ENCODE results near the gene PARD3.
A peak's percentile ranks its signal among the peaks of the same experiment; 100 is the strongest.
"Not testable (repeated sequence)": the region's sequence is repeated elsewhere in the genome, so short reads cannot be mapped to it uniquely, and the experiment has no call there.

Gene PARD3

DNA sequence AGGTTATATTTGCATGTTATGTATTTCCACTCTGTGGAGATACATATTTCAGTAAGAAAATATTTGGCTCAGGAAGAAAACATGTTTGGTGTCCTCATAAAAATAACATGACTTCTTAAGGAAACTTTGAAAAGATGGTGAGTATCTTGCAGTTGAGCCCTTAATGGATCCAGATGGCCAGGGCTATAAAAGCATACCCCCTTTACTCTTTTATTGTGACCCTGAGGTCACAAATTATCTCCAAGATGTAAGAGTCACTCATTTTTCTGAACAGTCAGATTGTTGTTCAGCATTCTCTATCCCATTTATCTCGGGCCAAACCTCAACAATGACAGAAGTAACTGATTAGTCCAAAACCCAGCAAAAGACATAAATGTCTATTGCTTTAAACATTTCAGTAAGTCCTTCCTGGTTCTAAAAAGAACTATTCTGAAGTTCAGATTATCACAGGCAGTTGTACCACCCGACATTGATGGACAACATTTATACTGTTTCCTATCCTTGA lies 539.4 kb downstream of the PARD3 start:
- DNase-seq = no peak

DNA sequence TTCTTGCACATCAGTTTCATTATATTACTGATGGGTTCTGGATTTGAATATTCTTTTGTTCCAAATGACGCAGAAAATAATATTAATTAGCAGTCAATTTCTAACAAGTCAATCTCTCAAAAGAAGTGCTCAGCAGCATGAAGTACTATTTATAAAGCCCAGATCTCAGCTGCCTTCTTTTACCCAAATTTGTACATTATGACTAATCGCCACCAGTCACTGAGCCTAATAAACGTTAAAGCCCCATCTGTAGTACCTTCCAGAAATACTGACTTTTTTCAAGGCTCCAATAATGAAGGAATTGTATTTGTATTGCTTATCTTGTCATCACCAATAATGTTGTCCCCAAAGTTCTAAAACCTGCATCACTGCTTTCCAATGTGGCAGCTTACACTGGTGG lies 540.2 kb downstream of the PARD3 start:
- no peak for DNase-seq

- DNase-seq = no peak
Observed at GRCh38 chr10:34273340-34273739, 541.8 kb downstream of the PARD3 start.

- DNase-seq = no peak
Observed at GRCh38 chr10:34272316-34272715, 542.8 kb downstream of the PARD3 start.

DNA sequence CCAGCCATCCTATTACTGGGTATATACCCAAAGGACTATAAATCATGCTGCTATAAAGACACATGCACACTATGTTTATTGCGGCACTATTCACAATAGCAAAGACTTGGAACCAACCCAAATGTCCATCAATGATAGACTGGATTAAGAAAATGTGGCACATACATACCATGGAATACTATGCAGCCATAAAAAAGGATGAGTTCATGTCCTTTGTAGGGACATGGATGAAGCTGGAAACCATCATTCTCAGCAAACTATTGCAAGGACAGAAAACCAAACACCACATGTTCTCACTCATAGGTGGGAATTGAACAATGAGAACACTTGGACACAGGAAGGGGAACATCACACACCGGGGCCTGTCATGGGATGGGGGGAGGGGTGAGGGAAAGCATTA lies 546.7 kb downstream of the PARD3 start:
- not testable (repeated sequence) for DNase-seq

- no peak for DNase-seq
Observed at GRCh38 chr10:34262985-34263384, 552.1 kb downstream of the PARD3 start.

- no peak for DNase-seq
Observed at GRCh38 chr10:34260904-34261303, 554.2 kb downstream of the PARD3 start.

- no peak for DNase-seq
Observed at GRCh38 chr10:34256216-34256615, 558.9 kb downstream of the PARD3 start.

GRCh38 chr10:34255035-34255434 lies 560.1 kb downstream of the PARD3 start:
- DNase-seq = no peak

DNA sequence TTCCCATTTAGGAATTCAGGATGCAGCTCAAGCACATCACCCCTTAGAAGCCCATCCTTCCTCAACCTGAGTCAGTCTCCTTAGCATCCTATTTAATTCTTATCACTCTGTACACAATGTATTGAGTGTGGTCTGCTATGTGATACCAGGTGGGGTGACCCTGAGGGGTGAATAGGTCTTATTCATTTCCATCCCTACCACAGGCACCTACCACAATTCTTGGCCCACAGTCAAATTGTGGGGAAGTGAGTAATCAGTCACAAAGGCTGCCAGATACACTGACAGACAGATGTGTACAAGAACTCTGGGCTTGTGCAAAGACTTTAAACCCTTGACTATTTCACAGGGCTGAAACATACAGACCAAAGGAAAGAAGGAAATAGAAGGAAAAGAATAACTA lies 560.5 kb downstream of the PARD3 start:
- DNase-seq = peak; percentile 16

GRCh38 chr10:34252111-34252510 lies 563.0 kb downstream of the PARD3 start:
- peak; percentile 14 for DNase-seq

DNA sequence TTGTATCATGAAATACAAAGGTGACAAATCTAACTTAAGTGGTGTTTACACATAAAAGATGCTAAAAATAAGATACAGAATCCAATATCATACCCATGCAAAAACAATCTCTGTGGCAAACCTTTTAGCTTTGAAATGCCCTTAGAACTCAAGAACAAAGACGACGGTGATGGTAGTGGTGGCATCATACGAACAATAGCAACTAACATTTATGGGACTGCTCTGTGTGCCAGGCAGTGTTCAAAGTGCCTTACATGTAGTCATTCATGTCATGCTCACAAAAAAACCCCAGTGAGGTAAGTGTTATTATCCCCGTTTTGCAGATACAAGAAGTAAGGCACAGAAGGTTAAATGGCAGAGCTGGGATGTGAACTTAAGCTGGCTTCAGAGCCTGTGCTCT lies 563.9 kb downstream of the PARD3 start:
- no peak for DNase-seq

GRCh38 chr10:34250722-34251121 lies 564.4 kb downstream of the PARD3 start:
- DNase-seq = no peak

DNA sequence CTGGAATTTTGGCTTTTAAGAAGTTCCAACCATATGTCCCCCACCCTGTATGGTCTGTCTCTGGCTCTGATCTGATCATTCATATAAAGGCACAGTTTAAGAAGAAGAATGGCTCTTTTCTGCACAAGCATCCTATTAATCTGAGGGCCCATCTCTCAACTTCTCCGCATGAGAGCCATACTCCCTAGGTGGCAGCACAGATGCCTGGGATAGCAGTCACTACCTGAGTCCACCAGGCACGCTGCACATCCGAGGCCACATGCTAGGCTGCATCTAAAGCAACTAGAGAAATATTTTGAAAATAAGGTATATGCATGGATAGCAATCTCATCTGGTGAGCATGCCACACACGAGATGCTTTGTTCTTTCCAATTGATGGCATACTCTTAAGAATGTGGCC lies 565.5 kb downstream of the PARD3 start:
- peak; percentile 22 for DNase-seq

- no peak for DNase-seq
Observed at GRCh38 chr10:34247560-34247959, 567.5 kb downstream of the PARD3 start.

DNA sequence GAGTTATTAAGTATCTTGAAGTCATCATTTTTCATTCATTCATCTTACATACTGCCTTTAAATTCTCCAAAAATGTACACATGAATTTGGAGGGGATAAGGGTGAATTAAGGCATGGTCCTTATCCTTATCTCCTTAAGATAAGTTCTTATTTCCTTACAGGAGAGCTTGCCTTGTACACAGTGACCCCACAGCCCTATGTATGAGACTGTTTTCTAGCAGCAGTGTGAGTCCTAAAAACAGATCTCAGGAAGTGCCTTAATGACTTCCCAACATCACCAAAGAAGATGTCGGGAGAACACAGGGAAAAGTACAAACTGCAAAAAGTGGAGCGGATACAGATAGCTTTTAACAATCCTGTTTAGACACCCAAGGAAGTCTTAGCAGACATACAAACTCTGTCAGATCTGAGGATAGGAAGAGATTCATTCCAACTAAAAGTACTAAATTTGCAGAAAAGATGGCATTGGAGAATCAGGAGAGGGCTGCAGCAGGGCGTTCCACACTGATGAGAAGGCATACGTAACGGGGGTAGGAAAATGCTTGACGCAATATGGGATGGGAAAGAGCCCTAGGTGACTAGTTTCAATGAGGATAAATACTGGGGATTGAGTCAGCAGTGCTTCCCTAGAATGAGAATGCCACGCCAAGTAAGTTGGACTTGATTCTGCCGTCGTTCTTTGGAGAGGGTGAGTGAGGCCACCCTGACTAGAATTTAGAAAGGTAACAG lies 570.2 kb downstream of the PARD3 start:
- no peak for DNase-seq

- DNase-seq = no peak
Observed at GRCh38 chr10:34241226-34242000, 573.7 kb downstream of the PARD3 start.

DNA sequence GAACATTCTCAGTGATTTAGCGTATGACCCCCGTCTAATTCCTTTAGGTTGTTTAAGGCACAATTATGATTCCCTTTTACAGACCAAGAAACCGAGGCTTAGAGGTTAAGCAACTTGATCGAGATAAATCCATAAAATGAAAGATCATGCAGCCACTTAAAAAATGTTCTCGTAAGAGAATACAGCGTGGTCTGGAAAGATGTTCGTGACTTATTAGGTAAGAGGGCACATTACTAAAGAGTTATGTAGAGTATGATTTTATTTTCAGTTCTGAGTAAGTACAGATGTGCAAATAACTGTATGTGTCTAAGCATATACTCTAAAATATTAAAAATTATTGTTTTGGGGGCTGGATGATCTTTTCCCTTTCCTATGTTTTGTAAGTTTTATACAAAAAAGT lies 575.1 kb downstream of the PARD3 start:
- no peak for DNase-seq

GRCh38 chr10:34237898-34238455 lies 577.1 kb downstream of the PARD3 start:
- no peak for DNase-seq

DNA sequence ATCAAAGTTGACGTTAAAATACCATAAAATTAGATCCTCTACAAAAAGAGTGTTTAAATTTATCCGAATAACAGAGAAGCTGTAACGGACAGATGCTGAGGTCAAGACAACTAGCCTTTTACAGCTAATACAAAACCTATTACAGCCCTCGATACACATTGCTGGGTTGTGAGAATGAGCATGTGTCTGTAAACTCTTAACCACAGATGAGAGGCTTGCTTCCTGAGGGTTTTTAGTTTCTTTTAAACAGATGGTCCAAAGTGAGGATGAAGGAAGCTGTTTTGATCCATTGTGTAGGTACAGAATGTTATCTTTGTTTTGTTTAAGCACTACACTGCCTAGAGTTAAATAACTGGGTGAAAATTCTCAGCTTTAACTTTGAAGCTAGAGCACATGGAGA lies 578.2 kb downstream of the PARD3 start:
- DNase-seq = no peak

DNA sequence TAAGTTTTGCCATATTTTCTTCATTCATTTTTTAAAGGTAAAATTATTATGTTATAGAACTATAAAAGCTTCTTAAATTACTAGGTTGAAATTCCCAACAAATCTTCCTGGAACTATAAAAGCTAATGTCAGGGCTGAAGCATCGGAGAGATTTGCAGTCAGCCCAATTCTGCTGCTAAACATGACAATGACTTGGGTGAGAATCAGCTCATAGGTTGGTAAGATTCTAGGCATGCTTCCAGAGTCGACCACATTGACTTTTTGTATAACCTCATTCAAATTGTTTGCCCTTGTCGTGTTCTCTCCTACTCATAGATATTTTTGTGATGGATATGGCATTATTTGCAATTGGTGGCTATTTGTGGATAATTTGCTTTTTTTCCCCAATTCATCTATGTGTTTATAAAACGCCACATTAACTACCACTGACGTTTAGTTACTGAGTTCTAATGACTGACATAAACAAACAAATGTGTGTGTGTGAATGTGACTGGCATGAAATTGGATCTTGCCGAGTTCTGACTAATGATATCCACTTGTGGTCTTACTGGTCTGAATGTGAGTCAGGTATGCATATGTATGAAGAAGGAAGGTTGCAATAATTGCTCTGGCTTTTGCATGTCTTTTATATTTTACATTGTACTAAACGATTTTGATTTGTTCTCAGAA lies 579.8 kb downstream of the PARD3 start:
- DNase-seq = no peak

- no peak for DNase-seq
Observed at GRCh38 chr10:34232481-34232880, 582.6 kb downstream of the PARD3 start.

GRCh38 chr10:34231441-34232180 lies 583.5 kb downstream of the PARD3 start:
- no peak for DNase-seq

All from 8988T (cell line).